ENCODE data around the gene CTSL.

DNA sequence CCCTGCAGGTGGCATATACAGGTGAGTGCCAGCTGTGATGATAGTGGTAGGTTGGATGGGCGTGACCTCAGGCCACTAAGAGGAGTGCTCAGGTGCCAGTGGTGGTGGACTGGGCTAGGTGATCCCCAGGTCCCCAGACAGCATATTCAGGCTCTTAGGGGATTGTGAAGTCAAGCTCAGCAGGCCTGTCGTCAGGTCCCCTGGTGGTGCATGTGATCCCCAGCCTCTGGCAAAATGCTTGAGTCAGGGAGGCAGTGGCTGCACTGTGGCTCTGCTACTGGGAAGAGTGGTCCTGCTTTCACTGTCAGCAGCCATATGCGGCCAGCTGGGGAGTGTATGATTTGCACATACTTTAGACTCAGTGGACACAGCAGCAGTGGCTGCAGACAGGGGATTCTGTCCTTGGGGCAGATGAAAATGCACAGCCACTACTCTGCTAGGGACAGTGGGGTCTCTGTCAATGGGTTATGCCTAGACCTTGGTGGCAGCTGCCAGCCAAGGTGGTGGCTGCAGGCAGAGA is 31.6 kb upstream of the CTSL start:
- TF ChIP-seq CTCF (IDR thresholded peaks at IDR 0.05; ENCODE audit: low read depth, low read length, poor library complexity, severe bottlenecking) (no peak), EZH2phosphoT487 (IDR thresholded peaks at IDR 0.05; ENCODE audit: borderline replicate concordance, low read length) (no peak)

Data from DOHH2 (cell line).